ENCODE measurements around the gene HMOX2. TPM values are rescaled to one million over a fixed set of nuclear protein-coding genes. Genes with fewer than 3 reads are reported as not detected.

Gene HMOX2
- total RNA-seq, 2 donors from 2014 or later, result 46.8 to 55.7 TPM

- H3K36me3 ChIP-seq, result no peaks in the 10 kb centered on the region
- TF ChIP-seq CTCF (IDR thresholded peaks at IDR 0.05), result no peak
- no peak overlapping the region for H3K9ac ChIP-seq (ENCODE audit: low read depth in 2 of 2, low read length in 2 of 2)
- H3K4me1 ChIP-seq, result no peaks in the 10 kb centered on the region
- intact Hi-C loops (cut with DNase I), result no loop called here
- no peak for DNase-seq
- H3K27me3 ChIP-seq, result no peaks in the 10 kb centered on the region
- H3K4me3 ChIP-seq, result no peak overlapping the region
- H3K27ac ChIP-seq, result no peak overlapping the region
- no peaks in the 10 kb centered on the region for H3K9me3 ChIP-seq
Observed at GRCh38 chr16:4533490-4533889, 57.3 kb downstream of the HMOX2 start.

GRCh38 chr16:4534151-4534790 lies 58.1 kb downstream of the HMOX2 start:
- Histone ChIP-seq H3K9ac (ENCODE audit: low read depth in 2 of 2, low read length in 2 of 2) (peak overlapping the region in 1 of 2 donors; percentile 17), H3K9me3 (no peaks in the 10 kb centered on the region), H3K4me3 (no peak overlapping the region), H3K27ac (no peak overlapping the region), H3K27me3 (no peaks in the 10 kb centered on the region), H3K4me1 (no peaks in the 10 kb centered on the region), H3K36me3 (no peaks in the 10 kb centered on the region)
- intact Hi-C loops (cut with DNase I), result no loop called here
- DNase-seq, result no peak
- no peak for TF ChIP-seq CTCF (IDR thresholded peaks at IDR 0.05)

- H3K36me3 ChIP-seq, result no peaks in the 10 kb centered on the region
- H3K9ac ChIP-seq (ENCODE audit: low read depth in 2 of 2, low read length in 2 of 2), result no peak overlapping the region
- TF ChIP-seq CTCF (IDR thresholded peaks at IDR 0.05), result no peak
- H3K4me3 ChIP-seq, result no peak overlapping the region
- H3K27ac ChIP-seq, result no peak overlapping the region
- no peaks in the 10 kb centered on the region for H3K9me3 ChIP-seq
- no peaks in the 10 kb centered on the region for H3K4me1 ChIP-seq
- no peak for DNase-seq
- no peaks in the 10 kb centered on the region for H3K27me3 ChIP-seq
- intact Hi-C loops (cut with DNase I), result no loop called here
Observed at GRCh38 chr16:4535627-4536108, 59.5 kb downstream of the HMOX2 start.

- Histone ChIP-seq H3K9me3 (no peaks in the 10 kb centered on the region), H3K27me3 (no peaks in the 10 kb centered on the region), H3K4me1 (no peaks in the 10 kb centered on the region), H3K9ac (ENCODE audit: low read depth in 2 of 2, low read length in 2 of 2) (no peak overlapping the region), H3K4me3 (no peak overlapping the region), H3K36me3 (no peaks in the 10 kb centered on the region), H3K27ac (no peak overlapping the region)
- intact Hi-C loops (cut with DNase I), result no loop called here
- no peak for TF ChIP-seq CTCF (IDR thresholded peaks at IDR 0.05)
- DNase-seq, result no peak
Observed at GRCh38 chr16:4536391-4537106, 60.4 kb downstream of the HMOX2 start.

- Histone ChIP-seq H3K4me3 (peak overlapping the region; percentile 71), H3K27ac (peak overlapping the region; percentile 68), H3K36me3 (no peaks in the 10 kb centered on the region), H3K27me3 (no peaks in the 10 kb centered on the region), H3K9ac (ENCODE audit: low read depth in 2 of 2, low read length in 2 of 2) (peak overlapping the region; percentile 59 to 74), H3K4me1 (no peaks in the 10 kb centered on the region), H3K9me3 (no peaks in the 10 kb centered on the region)
- intact Hi-C loops (cut with DNase I), result no loop called here
- peak; percentile 25 for DNase-seq
- TF ChIP-seq CTCF (IDR thresholded peaks at IDR 0.05), result no peak
Observed at GRCh38 chr16:4537376-4538343, 61.5 kb downstream of the HMOX2 start.

Data from colonic mucosa (tissue), 4 donors.